ENCODE data around the gene MRPL24. TPM values are rescaled to one million over a fixed set of nuclear protein-coding genes. Genes with fewer than 3 reads are reported as not detected.
A peak's percentile ranks its signal among the peaks of the same experiment; 100 is the strongest.

The MRPL24 gene
- total RNA-seq: 10 to 100 TPM; 84.2 to 93.6 TPM

- no peaks in the 10 kb centered on the region for H3K27me3 Mint-ChIP-seq
- peaks cover 74% of the 10 kb centered on the region for H3K36me3 Mint-ChIP-seq (ENCODE audit: low read depth)
- ChIA-PET CTCF (interaction anchor here (1.0 to 5.0 kb wide), 5 partner anchors 11 to 51 kb away, joined by 3 to 71 read pairs (median 4); partner anchors contain the start of genes ISG20L2, METTL25B and PRCC), POLR2A (interaction anchor here (0.5 to 5.1 kb wide), 8 partner anchors 10 to 240 kb away, joined by 3 to 89 read pairs (median 6); partner anchors contain the start of genes HDGF, ISG20L2, METTL25B and PRCC)
- H3K27ac Mint-ChIP-seq: peak within 1 kb of the TSS; percentile 95
- DNase-seq (peak; percentile 99), ATAC-seq (peak; percentile 89)
- intact Hi-C loops (cut with micrococcal nuclease): loop anchor here (1.0 kb wide), 2 partner anchors 12 to 26 kb away; partner anchors contain the start of gene PRCC
- no peaks in the 10 kb centered on the region for H3K9me3 Mint-ChIP-seq
- H3K4me3 Mint-ChIP-seq: peak within 1 kb of the TSS; percentile 98
- peaks cover 50% of the 10 kb centered on the region for H3K4me1 Mint-ChIP-seq (ENCODE audit: low read depth)
- TF ChIP-seq CTCF (IDR thresholded peaks at IDR 0.05): no peak
Observed at GRCh38 chr1:156740741-156741480, at the start of gene MRPL24. Gene MRPL24 (minus strand): TSS chr1:156741088. CDS start chr1:156738704, 2,384 bp downstream.

GRCh38 chr1:156789621-156790318 is 48.9 kb upstream of the MRPL24 start:
- DNase-seq: no peak
- H3K27me3 Mint-ChIP-seq: no peaks in the 10 kb centered on the region
- TF ChIP-seq CTCF (IDR thresholded peaks at IDR 0.05): no peak
- CTCF ChIA-PET: interaction anchor here (0.6 to 3.1 kb wide), 9 partner anchors 19 to 102 kb away, joined by 3 to 14 read pairs (median 6); partner anchors contain the start of genes CRABP2 and PRCC
- peaks cover 3% of the 10 kb centered on the region for H3K4me1 Mint-ChIP-seq (ENCODE audit: low read depth)
- ATAC-seq: no peak
- POLR2A ChIA-PET: interaction anchor here (0.9 to 3.6 kb wide), 4 partner anchors 12 to 26 kb away, joined by 3 to 18 read pairs (median 4); no protein-coding TSS in a partner anchor
- no peak overlapping the region for H3K27ac Mint-ChIP-seq
- H3K4me3 Mint-ChIP-seq: no peak overlapping the region
- intact Hi-C loops (cut with micrococcal nuclease): no loop called here
- H3K36me3 Mint-ChIP-seq (ENCODE audit: low read depth): peaks cover 50% of the 10 kb centered on the region
- H3K9me3 Mint-ChIP-seq: no peaks in the 10 kb centered on the region

- intact Hi-C loops (cut with micrococcal nuclease): no loop called here
- Mint-ChIP-seq H3K4me1 (ENCODE audit: low read depth) (peaks cover 3% of the 10 kb centered on the region), H3K9me3 (no peaks in the 10 kb centered on the region), H3K4me3 (no peak overlapping the region), H3K27me3 (no peaks in the 10 kb centered on the region), H3K36me3 (ENCODE audit: low read depth) (peaks cover 48% of the 10 kb centered on the region), H3K27ac (no peak overlapping the region)
- TF ChIP-seq CTCF (IDR thresholded peaks at IDR 0.05): no peak
- ChIA-PET CTCF (interaction anchor here (1.1 to 3.7 kb wide), 5 partner anchors 10 to 141 kb away, joined by 3 to 19 read pairs (median 3); no protein-coding TSS in a partner anchor), POLR2A (interaction anchor here (3.6 kb wide), 1 partner anchor 14 kb away, joined by 18 read pairs; no protein-coding TSS in a partner anchor)
- no peak for ATAC-seq
- no peak for DNase-seq
Observed at GRCh38 chr1:156788136-156788535, 47.2 kb upstream of the MRPL24 start.

- POLR2A ChIA-PET: interaction anchor here (0.6 to 1.7 kb wide), 2 partner anchors 21 to 23 kb away, joined by 3 to 4 read pairs; no protein-coding TSS in a partner anchor
- H3K4me1 Mint-ChIP-seq (ENCODE audit: low read depth): peaks cover 7% of the 10 kb centered on the region
- ATAC-seq: no peak
- DNase-seq: no peak
- intact Hi-C loops (cut with micrococcal nuclease): no loop called here
- no peaks in the 10 kb centered on the region for H3K27me3 Mint-ChIP-seq
- CTCF ChIA-PET: interaction anchor here (2.8 to 3.7 kb wide), 2 partner anchors 11 to 74 kb away, joined by 14 to 19 read pairs; partner anchors contain the start of gene NTRK1
- H3K4me3 Mint-ChIP-seq: no peak overlapping the region
- H3K9me3 Mint-ChIP-seq: no peaks in the 10 kb centered on the region
- TF ChIP-seq CTCF (IDR thresholded peaks at IDR 0.05): no peak
- H3K27ac Mint-ChIP-seq: no peak overlapping the region
- peaks cover 53% of the 10 kb centered on the region for H3K36me3 Mint-ChIP-seq (ENCODE audit: low read depth)
Observed at GRCh38 chr1:156786640-156787039, 45.8 kb upstream of the MRPL24 start.

Measured in activated CD8-positive, alpha-beta T cell treated with anti-CD3 and anti-CD28 coated beads for 36 hours (primary cell).